MM.1S (cell line): Measurements from ENCODE around the gene PPOX.

ENCODE experiments used
- DNase-seq: peaks from one replicate; pipeline ENCODE4 v3.0.0-alpha.2; 2015
- H2AFZ ChIP-seq: fragments of 300-600 bp; sonication (generic); 2 replicates; pipeline ENCODE4 v1.6.0; 2016; ENCODE audit warnings: antibody characterized with exemption, low read length
- H3F3A ChIP-seq: fragments of 300-600 bp; sonication (generic); 2 replicates; pipeline ENCODE4 v1.6.1; 2016; ENCODE audit warnings: mild to moderate bottlenecking, antibody characterized with exemption, low read length, moderate library complexity, mixed read lengths; ENCODE audit not compliant: insufficient read depth
- H3K27ac ChIP-seq: fragments of 300-600 bp; sonication (generic); 2 replicates; pipeline ENCODE4 v1.5.1; 2016; ENCODE audit warnings: mild to moderate bottlenecking, low read length
- H3K27me3 ChIP-seq: fragments of 300-600 bp; sonication (generic); replicated peaks from 2 replicates; pipeline ENCODE4 v1.6.0; 2016; ENCODE audit warnings: low read length; ENCODE audit not compliant: insufficient read depth
- H3K36me3 ChIP-seq: fragments of 300-600 bp; sonication (generic); replicated peaks from 2 replicates; pipeline ENCODE4 v1.6.1; 2016; ENCODE audit warnings: mild to moderate bottlenecking, low read length, mixed read lengths; ENCODE audit not compliant: insufficient read depth
- H3K4me1 ChIP-seq: fragments of 300-600 bp; sonication (generic); 2 replicates; pipeline ENCODE4 v1.6.1; 2016; ENCODE audit warnings: low read length, mixed read lengths
- H3K4me2 ChIP-seq: fragments of 300-600 bp; sonication (generic); 2 replicates; pipeline ENCODE4 v1.6.0; 2016; ENCODE audit warnings: low read depth, low read length
- H3K4me3 ChIP-seq: fragments of 300-600 bp; sonication (generic); 2 replicates; pipeline ENCODE4 v1.5.1; 2016; ENCODE audit warnings: low read length, mixed read lengths
- H3K79me2 ChIP-seq: fragments of 300-600 bp; sonication (generic); 2 replicates; pipeline ENCODE4 v1.6.1; 2016; ENCODE audit warnings: mixed run types, low read length, mixed read lengths
- H3K9ac ChIP-seq: fragments of 300-600 bp; sonication (generic); 2 replicates; pipeline ENCODE4 v1.6.1; 2016; ENCODE audit warnings: low read length, mixed read lengths
- H3K9me2 ChIP-seq: fragments of 300-600 bp; sonication (generic); replicated peaks from 2 replicates; pipeline ENCODE4 v1.6.1; 2016; ENCODE audit warnings: mild to moderate bottlenecking, low read length, mixed read lengths; ENCODE audit not compliant: insufficient read depth
- H3K9me3 ChIP-seq: fragments of 300-600 bp; sonication (generic); replicated peaks from 2 replicates; pipeline ENCODE4 v1.6.1; 2016; ENCODE audit warnings: mild to moderate bottlenecking, low read length, mixed read lengths; ENCODE audit not compliant: insufficient read depth
- H4K20me1 ChIP-seq: fragments of 300-600 bp; sonication (generic); 2 replicates; pipeline ENCODE4 v1.6.1; 2016; ENCODE audit warnings: mild to moderate bottlenecking, low read length, moderate library complexity, mixed read lengths; ENCODE audit not compliant: insufficient read depth
- CTCF ChIP-seq: fragments of 300-600 bp; sonication (generic); IDR thresholded peaks from 2 replicates; pipeline ENCODE4 v1.5.1; 2016; ENCODE audit warnings: antibody characterized with exemption, low read length, mixed read lengths
- EZH2 ChIP-seq: fragments of 300-600 bp; sonication (generic); optimal IDR thresholded peaks from 2 replicates; pipeline ENCODE3; 2017; ENCODE audit warnings: low read depth, mild to moderate bottlenecking, antibody characterized with exemption, low read length, mixed read lengths
- EZH2phosphoT487 ChIP-seq: fragments of 300-600 bp; sonication (generic); IDR thresholded peaks from 2 replicates; pipeline ENCODE4 v1.6.1; 2018; ENCODE audit warnings: antibody characterized with exemption, low read length

Gene PPOX

GRCh38 chr1:161198194-161198896 is 32.1 kb downstream of the PPOX start:
- no peak overlapping the region for H2AFZ ChIP-seq
- DNase-seq: no peak
- H3K36me3 ChIP-seq: no peaks in the 10 kb centered on the region
- H3F3A ChIP-seq: 0 out of 2 replicates have a peak, but pooled peaks cover 4% of the 10 kb centered on the region
- H3K4me1 ChIP-seq: peaks cover 19% of the 10 kb centered on the region
- no peak overlapping the region for H3K4me2 ChIP-seq
- no peaks in the 10 kb centered on the region for H4K20me1 ChIP-seq
- no peak overlapping the region for H3K4me3 ChIP-seq
- TF ChIP-seq EZH2phosphoT487 (no peak), CTCF (no peak), EZH2 (no peak)
- peaks cover 15% of the 10 kb centered on the region for H3K79me2 ChIP-seq
- H3K27me3 ChIP-seq: no peaks in the 10 kb centered on the region
- H3K9me2 ChIP-seq: no peaks in the 10 kb centered on the region
- no peak overlapping the region for H3K27ac ChIP-seq
- H3K9me3 ChIP-seq: no peaks in the 10 kb centered on the region
- H3K9ac ChIP-seq: no peak overlapping the region

GRCh38 chr1:161198897-161199431 is 32.7 kb downstream of the PPOX start, which contains the start of gene ADAMTS4:
TSS of gene ADAMTS4 (minus strand) at chr1:161199054. CDS start at chr1:161198627, 427 bp downstream.
- no peak within 1 kb of the TSS for H3K4me2 ChIP-seq
- H4K20me1 ChIP-seq: no peaks in the 10 kb centered on the region
- H3K36me3 ChIP-seq: no peaks in the 10 kb centered on the region
- no peaks in the 10 kb centered on the region for H3K9me2 ChIP-seq
- H3K79me2 ChIP-seq: peaks cover 22% of the 10 kb centered on the region
- no peaks in the 10 kb centered on the region for H3K27me3 ChIP-seq
- H3F3A ChIP-seq: peaks cover 4% of the 10 kb centered on the region; the same call in 1 of the 2 replicates
- no peak within 1 kb of the TSS for H3K27ac ChIP-seq
- no peaks in the 10 kb centered on the region for H3K9me3 ChIP-seq
- TF ChIP-seq EZH2phosphoT487 (no peak), CTCF (no peak), EZH2 (no peak)
- peaks cover 25% of the 10 kb centered on the region for H3K4me1 ChIP-seq
- DNase-seq: no peak
- H2AFZ ChIP-seq: no peak within 1 kb of the TSS
- H3K9ac ChIP-seq: no peak within 1 kb of the TSS
- H3K4me3 ChIP-seq: no peak within 1 kb of the TSS

GRCh38 chr1:161199506-161200139 is 33.4 kb downstream of the PPOX start:
- Histone ChIP-seq H3K4me1 (peaks cover 25% of the 10 kb centered on the region), H3K79me2 (peaks cover 28% of the 10 kb centered on the region), H3K9ac (no peak overlapping the region), H3K9me2 (no peaks in the 10 kb centered on the region), H3K36me3 (no peaks in the 10 kb centered on the region), H3K4me2 (no peak overlapping the region), H2AFZ (no peak overlapping the region), H3K27ac (no peak overlapping the region), H4K20me1 (no peaks in the 10 kb centered on the region), H3F3A (peaks cover 4% of the 10 kb centered on the region; the same call in 1 of the 2 replicates), H3K4me3 (no peak overlapping the region), H3K27me3 (no peaks in the 10 kb centered on the region), H3K9me3 (no peaks in the 10 kb centered on the region)
- TF ChIP-seq EZH2phosphoT487 (no peak), EZH2 (no peak), CTCF (no peak)
- no peak for DNase-seq
